Ishikawa (cell line): ENCODE data around the gene HPS5.

Experiments used
- CEBPB ChIP-seq: IDR thresholded peaks from 2 replicates; pipeline ENCODE4 v1.6.1; 2012
- CREB1 ChIP-seq: IDR thresholded peaks from 2 replicates; pipeline ENCODE4 v1.6.1; 2012; ENCODE audit warnings: low read depth
- EGR1 ChIP-seq: IDR thresholded peaks from 2 replicates; pipeline ENCODE4 v1.6.1; 2012
- EP300 ChIP-seq: IDR thresholded peaks from 2 replicates; pipeline ENCODE4 v1.6.1; 2012; ENCODE audit warnings: borderline replicate concordance
- FOXM1 ChIP-seq: IDR thresholded peaks from 2 replicates; pipeline ENCODE4 v1.6.1; 2012; ENCODE audit warnings: low read depth, borderline replicate concordance
- MAX ChIP-seq: IDR thresholded peaks from 2 replicates; pipeline ENCODE4 v1.6.1; 2012
- NFIC ChIP-seq: IDR thresholded peaks from 2 replicates; pipeline ENCODE4 v1.6.1; 2012
- RAD21 ChIP-seq: IDR thresholded peaks from 2 replicates; pipeline ENCODE4 v1.6.1; 2012; ENCODE audit warnings: low read depth
- REST ChIP-seq: IDR thresholded peaks from 2 replicates; pipeline ENCODE4 v1.6.1; 2012; ENCODE audit warnings: low read depth, mild to moderate bottlenecking
- TAF1 ChIP-seq: IDR thresholded peaks from 2 replicates; pipeline ENCODE4 v1.6.1; 2012; ENCODE audit warnings: low read depth, mild to moderate bottlenecking
- TCF12 ChIP-seq: IDR thresholded peaks from 2 replicates; pipeline ENCODE4 v1.6.1; 2012; ENCODE audit warnings: low read depth
- TEAD4 ChIP-seq: IDR thresholded peaks from 2 replicates; pipeline ENCODE4 v1.6.1; 2012
- USF1 ChIP-seq: IDR thresholded peaks from 2 replicates; pipeline ENCODE4 v1.6.1; 2012
- YY1 ChIP-seq: IDR thresholded peaks from 2 replicates; pipeline ENCODE4 v1.6.1; 2012; ENCODE audit warnings: low read depth
- ZBTB7A ChIP-seq: IDR thresholded peaks from 2 replicates; pipeline ENCODE4 v1.6.1; 2012; ENCODE audit warnings: low read depth

Gene HPS5

GRCh38 chr11:18253778-18254338 is 68.1 kb downstream of the HPS5 start:
- no peak for TF ChIP-seq FOXM1
- TF ChIP-seq CREB1, result no peak
- TF ChIP-seq TCF12, result no peak
- no peak for TF ChIP-seq ZBTB7A
- TF ChIP-seq NFIC, result no peak
- TF ChIP-seq USF1, result no peak
- no peak for TF ChIP-seq YY1
- TF ChIP-seq CEBPB, result no peak

GRCh38 chr11:18253233-18253632 is 68.7 kb downstream of the HPS5 start:
- TF ChIP-seq TEAD4 (peak; percentile 51; the same call in 1 of the 2 replicates), TCF12 (no peak), CREB1 (no peak), YY1 (no peak)

- no peak for TF ChIP-seq TEAD4
- no peak for TF ChIP-seq TAF1
- no peak for TF ChIP-seq EP300
These were observed 73.4 kb downstream of the HPS5 start, which contains the start of gene SAA2 for GRCh38 chr11:18248561-18248960. Gene SAA2 (minus strand): TSS chr11:18248668. CDS start chr11:18248011, 657 bp downstream.

- no peak for TF ChIP-seq NFIC
- TF ChIP-seq TAF1, result no peak
- TF ChIP-seq EGR1, result no peak
- TF ChIP-seq ZBTB7A, result no peak
- no peak for TF ChIP-seq FOXM1
- no peak for TF ChIP-seq RAD21
- no peak for TF ChIP-seq YY1
- no peak for TF ChIP-seq MAX
- TF ChIP-seq TCF12, result no peak
These were observed 76.5 kb downstream of the HPS5 start for GRCh38 chr11:18245396-18245795.

- TF ChIP-seq YY1 (peak; percentile 48; the same call in 1 of the 2 replicates), MAX (no peak), CEBPB (no peak), RAD21 (peak; percentile 91)
These were observed 78.1 kb downstream of the HPS5 start for GRCh38 chr11:18243783-18244362.

GRCh38 chr11:18239655-18240054 is 82.3 kb downstream of the HPS5 start:
- no peak for TF ChIP-seq TEAD4
- no peak for TF ChIP-seq CEBPB
- no peak for TF ChIP-seq EGR1
- no peak for TF ChIP-seq TCF12
- no peak for TF ChIP-seq MAX
- no peak for TF ChIP-seq CREB1
- TF ChIP-seq RAD21, result no peak
- TF ChIP-seq FOXM1, result no peak
- TF ChIP-seq ZBTB7A, result no peak
- no peak for TF ChIP-seq TAF1
- no peak for TF ChIP-seq NFIC
- no peak for TF ChIP-seq USF1
- TF ChIP-seq EP300, result no peak
- no peak for TF ChIP-seq REST

- TF ChIP-seq RAD21, result no peak
- TF ChIP-seq USF1, result no peak
- TF ChIP-seq NFIC, result no peak
- TF ChIP-seq REST, result no peak
These were observed 85.1 kb downstream of the HPS5 start, which contains the start of gene SAA4 for GRCh38 chr11:18236664-18237356. Gene SAA4 (minus strand): TSS chr11:18236802. CDS start chr11:18235926, 876 bp downstream.
